Transverse colon (tissue), 4 donors: ENCODE results near the gene ADAMTS4. TPM values are rescaled to one million over a fixed set of nuclear protein-coding genes. Genes with fewer than 3 reads are reported as not detected.

Source experiments
- DNase-seq: peaks from one replicate; pipeline ENCODE4 v3.0.0-alpha.2; 2019
- H3K27ac ChIP-seq, 4 donors: fragments of 200-600 bp; sonication (generic); 2 replicates each; pipeline ENCODE4 v1.5.1; 2016 to 2018; ENCODE audit warnings: inconsistent platforms in 4 of 4
- H3K27me3 ChIP-seq: fragments of 200-600 bp; sonication (generic); 2 replicates; pipeline ENCODE4 v1.5.1; 2017; ENCODE audit warnings: inconsistent platforms
- H3K36me3 ChIP-seq, 4 donors: fragments of 200-600 bp; sonication (generic); 2 replicates each; pipeline ENCODE4 v1.5.1; 2017 to 2019; ENCODE audit warnings: inconsistent platforms in 4 of 4
- H3K4me1 ChIP-seq, 4 donors: fragments of 200-600 bp; sonication (generic); 2 replicates each; pipeline ENCODE4 v1.5.1; 2017 to 2020; ENCODE audit warnings: inconsistent platforms in 4 of 4
- H3K4me3 ChIP-seq, 4 donors: fragments of 200-600 bp; sonication (generic); 1 replicate in 1 of 4; 2 replicates in 3 of 4; pipeline versions ENCODE4 v1.5.1 to v1.6.1; 2017 to 2019; ENCODE audit warnings: inconsistent platforms in 4 of 4
- H3K9me3 ChIP-seq, 2 donors: fragments of 200-600 bp; sonication (generic); 2 replicates each; pipeline ENCODE4 v1.5.1; 2017 to 2019; ENCODE audit warnings: inconsistent platforms in 2 of 2
- CTCF ChIP-seq, 5 experiments: fragments of 200-600 bp in 3 of 5; fragments of 450-650 bp in 2 of 5; sonication (generic) in 3 of 5; IDR thresholded peaks; 1 replicate in 2 of 5; 2 replicates in 3 of 5; pipeline ENCODE4 v1.5.1; 2016 to 2017; ENCODE audit warnings: antibody characterized with exemption in 5 of 5, inconsistent platforms in 3 of 5, mild to moderate bottlenecking in 2 of 5, moderate library complexity in 1 of 5
- EP300 ChIP-seq: sonication (generic); formaldehyde crosslinking; IDR thresholded peaks from one replicate; pipeline ENCODE4 v1.6.1; 2017; ENCODE audit warnings: antibody characterized with exemption, low read depth
- POLR2A ChIP-seq: fragments of 450-650 bp; IDR thresholded peaks from one replicate; pipeline ENCODE4 v1.6.1; 2016; ENCODE audit warnings: antibody characterized with exemption, mild to moderate bottlenecking, moderate library complexity
- POLR2AphosphoS5 ChIP-seq, 3 donors: sonication (generic); formaldehyde crosslinking; IDR thresholded peaks; one replicate each; pipeline ENCODE4 v1.6.1; 2016; ENCODE audit warnings: antibody characterized with exemption in 3 of 3
- WGBS, 2 donors: methylation state at CpG; one replicate each; pipeline ENCODE4 v1.1.5; 2018; ENCODE audit warnings: low coverage in 1 of 2; 5-methylcytosine and 5-hydroxymethylcytosine counted together
- in situ Hi-C, 4 donors: fragments of 200-750 bp; cut with MboI; loops; one replicate each; pipeline versions ENCODE4 v1.15.0 to v1.15.1; 2017; ENCODE audit warnings: low sequenced_read_pairs in 3 of 4, low pct_ligation_motif_present in 1 of 4, low pct_unique_long_range_greater_than_20kb in 1 of 4
- intact Hi-C: fragments of 100-400 bp; cut with DNase I; formaldehyde crosslinking; loops from one replicate; pipeline ENCODE4 v1.15.1; 2023; ENCODE audit warnings: low total_unique reads
- total RNA-seq, 4 donors: library from RNA; depleted of rRNA; stranded (reverse); fragments of >200 nt; gene quantifications; one replicate each; pipeline ENCODE4 v1.1.0, GENCODE V29; 2016

ADAMTS4 gene
- total RNA-seq, 4 donors from 2014 or later = 1.2 to 34.8 (median 7.2) TPM

GRCh38 chr1:161229896-161230295 lies 31.0 kb upstream of the ADAMTS4 start:
- Histone ChIP-seq H3K27ac (no peak overlapping the region), H3K4me3 (no peak overlapping the region), H3K27me3 (no peaks in the 10 kb centered on the region), H3K4me1 (peaks cover 14 to 23% (median 20%) of the 10 kb centered on the region in 4 donors), H3K9me3 (no peaks in the 10 kb centered on the region), H3K36me3 (peaks cover 0 to 11% (median 4%) of the 10 kb centered on the region in 4 donors)
- no peak for TF ChIP-seq POLR2A
- TF ChIP-seq CTCF (IDR thresholded peaks at IDR 0.05) = no peak
- no peak for TF ChIP-seq EP300
- TF ChIP-seq POLR2AphosphoS5 (IDR thresholded peaks at IDR 0.05) = no peak
- in situ Hi-C loops = loop anchor here in 3 of 4 donors (10.0 kb wide), 2 partner anchors 145 to 155 kb away; no protein-coding TSS in a partner anchor
- intact Hi-C loops = no loop called here
- no peak for DNase-seq
- 57 to 60% methylated on average over 1 to 3 of the region's 3 CpGs for WGBS, 2 donors

- no peak overlapping the region for H3K4me3 ChIP-seq
- H3K27ac ChIP-seq = peak overlapping the region in 3 of 4 donors; percentile 70 to 87 (median 82)
- no peak for DNase-seq
- no peaks in the 10 kb centered on the region for H3K9me3 ChIP-seq
- TF ChIP-seq CTCF (IDR thresholded peaks at IDR 0.05) (no peak), EP300 (no peak), POLR2AphosphoS5 (IDR thresholded peaks at IDR 0.05) (no peak), POLR2A (no peak)
- in situ Hi-C loops (loop anchor here in 2 of 4 donors (10.0 kb wide), 2 partner anchors 147 to 157 kb away; no protein-coding TSS in a partner anchor), intact Hi-C loops (no loop called here)
- H3K27me3 ChIP-seq = no peaks in the 10 kb centered on the region
- WGBS, 2 donors = 90 to 93% methylated on average over 3 to 7 of the region's 7 CpGs
- peaks cover 0 to 11% (median 4%) of the 10 kb centered on the region in 4 donors for H3K36me3 ChIP-seq
- peaks cover 14 to 23% (median 20%) of the 10 kb centered on the region in 4 donors for H3K4me1 ChIP-seq
Observed at GRCh38 chr1:161228032-161228431, 29.2 kb upstream of the ADAMTS4 start.

GRCh38 chr1:161227196-161227871 lies 28.5 kb upstream of the ADAMTS4 start:
- Histone ChIP-seq H3K9me3 (no peaks in the 10 kb centered on the region), H3K36me3 (peaks cover 0 to 11% (median 4%) of the 10 kb centered on the region in 4 donors), H3K4me3 (peak overlapping the region in 1 of 4 donors; percentile 72), H3K4me1 (peaks cover 14 to 23% (median 20%) of the 10 kb centered on the region in 4 donors), H3K27me3 (no peaks in the 10 kb centered on the region), H3K27ac (peak overlapping the region; percentile 70 to 87 (median 82))
- no peak for TF ChIP-seq POLR2AphosphoS5 (IDR thresholded peaks at IDR 0.05)
- TF ChIP-seq EP300 = no peak
- peak; percentile 91 to 95 (median 93) for TF ChIP-seq CTCF (IDR thresholded peaks at IDR 0.05)
- TF ChIP-seq POLR2A = no peak
- in situ Hi-C loops (loop anchor here in 2 of 4 donors (10.0 kb wide), 2 partner anchors 147 to 157 kb away; no protein-coding TSS in a partner anchor), intact Hi-C loops (no loop called here)
- peak; percentile 88 for DNase-seq
- 20 to 40% methylated on average over 2 to 11 of the region's 11 CpGs for WGBS, 2 donors

GRCh38 chr1:161226759-161227158 lies 27.9 kb upstream of the ADAMTS4 start:
- Histone ChIP-seq H3K9me3 (no peaks in the 10 kb centered on the region), H3K4me1 (peaks cover 14 to 23% (median 20%) of the 10 kb centered on the region in 4 donors), H3K36me3 (peaks cover 0 to 11% (median 4%) of the 10 kb centered on the region in 4 donors), H3K27ac (peak overlapping the region; percentile 70 to 87 (median 82)), H3K27me3 (no peaks in the 10 kb centered on the region), H3K4me3 (peak overlapping the region in 3 of 4 donors; percentile 52 to 72 (median 65))
- in situ Hi-C loops = loop anchor here in 2 of 4 donors (10.0 kb wide), 2 partner anchors 148 to 158 kb away; no protein-coding TSS in a partner anchor
- intact Hi-C loops = no loop called here
- WGBS, 2 donors = 35 to 49% methylated on average over 2 to 3 of the region's 3 CpGs
- TF ChIP-seq EP300 (no peak), CTCF (IDR thresholded peaks at IDR 0.05) (no peak), POLR2AphosphoS5 (IDR thresholded peaks at IDR 0.05) (no peak), POLR2A (no peak)
- DNase-seq = no peak
